Lower leg skin (tissue), 3 donors: ENCODE data around the gene RAMP2.
"Not testable (repeated sequence)": the region's sequence is repeated elsewhere in the genome, so short reads cannot be mapped to it uniquely, and the experiment has no call there.

ENCODE experiments used
- POLR2A ChIP-seq, 2 donors: fragments of 450-650 bp; IDR thresholded peaks; one replicate each; pipeline ENCODE4 v1.6.1; 2016 to 2017; ENCODE audit warnings: antibody characterized with exemption in 2 of 2, mild to moderate bottlenecking in 1 of 2, moderate library complexity in 1 of 2
- TF ChIP-seq, protein P1 (sequence below), 3 donors: fragments of 450-650 bp; IDR thresholded peaks; one replicate each; pipeline ENCODE4 v1.5.1; 2016; ENCODE audit warnings: antibody characterized with exemption in 3 of 3, mild to moderate bottlenecking in 3 of 3, moderate library complexity in 2 of 3

DNA sequence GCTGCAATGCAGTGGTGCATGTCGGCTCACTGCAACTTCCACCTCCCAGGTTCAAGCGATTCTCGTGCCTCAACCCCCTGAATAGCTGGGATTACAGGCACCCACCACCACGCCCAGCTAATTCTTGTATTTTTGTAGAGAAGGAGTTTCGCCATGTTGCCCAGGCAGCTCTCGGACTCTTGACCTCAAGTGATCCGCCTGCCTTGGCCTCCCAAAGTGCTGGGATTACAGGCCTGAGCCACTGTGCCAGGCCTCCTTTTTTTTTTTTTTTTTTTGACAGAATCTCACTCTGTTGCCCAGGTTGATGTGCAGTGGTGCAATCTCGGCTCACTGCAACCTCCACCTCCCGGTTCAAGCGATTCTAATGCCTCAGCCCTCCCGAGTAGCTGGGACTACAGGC is 18.1 kb upstream of the RAMP2 start:
- TF ChIP-seq, protein P1, sequence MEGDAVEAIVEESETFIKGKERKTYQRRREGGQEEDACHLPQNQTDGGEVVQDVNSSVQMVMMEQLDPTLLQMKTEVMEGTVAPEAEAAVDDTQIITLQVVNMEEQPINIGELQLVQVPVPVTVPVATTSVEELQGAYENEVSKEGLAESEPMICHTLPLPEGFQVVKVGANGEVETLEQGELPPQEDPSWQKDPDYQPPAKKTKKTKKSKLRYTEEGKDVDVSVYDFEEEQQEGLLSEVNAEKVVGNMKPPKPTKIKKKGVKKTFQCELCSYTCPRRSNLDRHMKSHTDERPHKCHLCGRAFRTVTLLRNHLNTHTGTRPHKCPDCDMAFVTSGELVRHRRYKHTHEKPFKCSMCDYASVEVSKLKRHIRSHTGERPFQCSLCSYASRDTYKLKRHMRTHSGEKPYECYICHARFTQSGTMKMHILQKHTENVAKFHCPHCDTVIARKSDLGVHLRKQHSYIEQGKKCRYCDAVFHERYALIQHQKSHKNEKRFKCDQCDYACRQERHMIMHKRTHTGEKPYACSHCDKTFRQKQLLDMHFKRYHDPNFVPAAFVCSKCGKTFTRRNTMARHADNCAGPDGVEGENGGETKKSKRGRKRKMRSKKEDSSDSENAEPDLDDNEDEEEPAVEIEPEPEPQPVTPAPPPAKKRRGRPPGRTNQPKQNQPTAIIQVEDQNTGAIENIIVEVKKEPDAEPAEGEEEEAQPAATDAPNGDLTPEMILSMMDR (IDR thresholded peaks at IDR 0.05) = not testable (repeated sequence)
- not testable (repeated sequence) for TF ChIP-seq POLR2A (IDR thresholded peaks at IDR 0.05)
